Ovary (tissue), 9 donors: ENCODE measurements around the gene R3HDM1. TPM values are rescaled to one million over a fixed set of nuclear protein-coding genes. Genes with fewer than 3 reads are reported as not detected.

Source experiments
- DNase-seq, 5 donors: peaks; one replicate each; pipeline ENCODE4 v3.0.0-alpha.2; 2019 to 2020
- H3K27ac ChIP-seq, 2 donors: fragments of 200-600 bp; one replicate each; pipeline versions ENCODE4 v1.5.1 to v1.8.0; 2019 to 2022
- H3K27me3 ChIP-seq: fragments of 200-600 bp; one replicate; pipeline ENCODE4 v1.8.0; 2022
- H3K36me3 ChIP-seq: fragments of 200-600 bp; sonication (generic); one replicate; pipeline ENCODE4 v1.5.1; 2019
- H3K4me1 ChIP-seq: one replicate; pipeline ENCODE4 v1.8.1; 2013; ENCODE audit warnings: mild to moderate bottlenecking, moderate library complexity; ENCODE audit not compliant: insufficient read depth
- H3K4me3 ChIP-seq: fragments of 200-600 bp; sonication (generic); one replicate; pipeline ENCODE4 v1.5.1; 2017
- H3K9me3 ChIP-seq, 2 donors: fragments of 200-600 bp in 1 of 2; sonication (generic) in 1 of 2; one replicate each; pipeline versions ENCODE4 v1.5.1 to v1.8.1; 2013 to 2019; ENCODE audit warnings: mild to moderate bottlenecking in 1 of 2, moderate library complexity in 1 of 2
- CTCF ChIP-seq, 3 donors: fragments of 450-650 bp in 2 of 3; fragments of 200-600 bp in 1 of 3; IDR thresholded peaks; one replicate each; pipeline versions ENCODE4 v1.5.1 to v1.8.0; 2016 to 2022; ENCODE audit warnings: antibody characterized with exemption in 3 of 3, mild to moderate bottlenecking in 1 of 3
- EP300 ChIP-seq: sonication (generic); formaldehyde crosslinking; IDR thresholded peaks from one replicate; pipeline ENCODE4 v1.6.1; 2017; ENCODE audit warnings: antibody characterized with exemption
- POLR2A ChIP-seq: fragments of 450-650 bp; IDR thresholded peaks from one replicate; pipeline ENCODE4 v1.6.1; 2017; ENCODE audit warnings: antibody characterized with exemption, mild to moderate bottlenecking, moderate library complexity
- WGBS, 3 donors: extraction: QIAGEN DNeasy Blood & Tissue Kit in 1 of 3; methylation state at CpG; one replicate each; pipeline versions ENCODE4 v1.1.5 to v1.1.7; 2013 to 2017; 5-methylcytosine and 5-hydroxymethylcytosine counted together
- intact Hi-C, 4 donors: fragments of 100-400 bp; cut with DNase I; formaldehyde crosslinking; loops; one replicate each; pipeline versions ENCODE4 v1.11.0 to v1.15.1; 2022 to 2023
- polyA plus RNA-seq, 2 donors: library from polyadenylated mRNA; stranded (reverse); fragments of 200-250 nt in 1 of 2; fragments of 350-450 nt in 1 of 2; fragmentation: Illumina TruSeq in 1 of 2; extraction: RNeasy Lipid Tissue Mini Kit (QIAGEN cat#74804) in 1 of 2; gene quantifications; one replicate each; pipeline ENCODE4 v1.2.3, GENCODE V29; 2013 to 2014
- total RNA-seq, 7 donors: library from RNA; depleted of rRNA in 2 of 7; stranded (reverse); fragments of >200 nt in 2 of 7; fragmentation: NEBNext Ultra II Directional in 3 of 7; extraction: Animal tissue kit (Norgen Biotek cat#: 25700) in 3 of 7; gene quantifications; one replicate each; pipeline versions ENCODE4 v1.1.0 to v1.2.4, GENCODE V29; 2016 to 2023
- donor health status: DM: no; HTN: no; CAD: no; lungs with moderate emphysema.
- donor health status: DM: no; HTN: no; CAD: no.
- donor health status: Bipolar disorder and iron deficiency.
- donor health status: DM: yes; HTN: yes; CAD: no.
- donor health status: DM: no; HTN: no; CAD: no.
- donor health status: DM: yes; HTN: yes; CAD: no.

R3HDM1 gene
- total and polyA plus RNA-seq, 9 donors = 8.9 to 34.4 (median 19.0) TPM

GRCh38 chr2:135637456-135638087, 106.3 kb downstream of the R3HDM1 start:
- WGBS, 3 donors = 88 to 93% (median 90%) methylated on average over 4 of the region's 4 CpGs
- Histone ChIP-seq H3K9me3 (no peaks in the 10 kb centered on the region), H3K4me1 (no peaks in the 10 kb centered on the region), H3K36me3 (no peaks in the 10 kb centered on the region), H3K4me3 (no peak overlapping the region), H3K27me3 (no peaks in the 10 kb centered on the region), H3K27ac (no peak overlapping the region)
- intact Hi-C loops = no loop called here
- TF ChIP-seq CTCF (IDR thresholded peaks at IDR 0.05) (no peak), EP300 (no peak), POLR2A (no peak)
- no peak for DNase-seq

- Histone ChIP-seq H3K4me1 (no peaks in the 10 kb centered on the region), H3K9me3 (no peaks in the 10 kb centered on the region), H3K27me3 (no peaks in the 10 kb centered on the region), H3K27ac (no peak overlapping the region), H3K4me3 (no peak overlapping the region), H3K36me3 (no peaks in the 10 kb centered on the region)
- intact Hi-C loops = no loop called here
- WGBS, 3 donors = 67 to 72% (median 67%) methylated on average over 3 of the region's 3 CpGs
- DNase-seq = no peak
- TF ChIP-seq CTCF (IDR thresholded peaks at IDR 0.05) (no peak), EP300 (no peak), POLR2A (no peak)
Measured at GRCh38 chr2:135638825-135639224, 107.5 kb downstream of the R3HDM1 start.

GRCh38 chr2:135641156-135642068, 110.1 kb downstream of the R3HDM1 start:
- intact Hi-C loops = no loop called here
- no peak for TF ChIP-seq POLR2A
- no peak for TF ChIP-seq EP300
- TF ChIP-seq CTCF (IDR thresholded peaks at IDR 0.05) = no peak
- H3K4me3 ChIP-seq = no peak overlapping the region
- no peaks in the 10 kb centered on the region for H3K9me3 ChIP-seq
- no peaks in the 10 kb centered on the region for H3K4me1 ChIP-seq
- no peak for DNase-seq
- H3K27ac ChIP-seq = no peak overlapping the region
- no peaks in the 10 kb centered on the region for H3K36me3 ChIP-seq
- no peaks in the 10 kb centered on the region for H3K27me3 ChIP-seq
- WGBS, 3 donors = 91 to 93% (median 92%) methylated on average over 7 of the region's 7 CpGs

GRCh38 chr2:135647836-135648579, 116.7 kb downstream of the R3HDM1 start:
- Histone ChIP-seq H3K27ac (no peak overlapping the region), H3K4me3 (no peak overlapping the region), H3K4me1 (no peaks in the 10 kb centered on the region), H3K9me3 (no peaks in the 10 kb centered on the region), H3K27me3 (no peaks in the 10 kb centered on the region), H3K36me3 (no peaks in the 10 kb centered on the region)
- no peak for DNase-seq
- intact Hi-C loops = no loop called here
- WGBS, 3 donors = 54 to 70% (median 66%) methylated on average over 2 of the region's 2 CpGs
- no peak for TF ChIP-seq POLR2A
- TF ChIP-seq EP300 = no peak
- TF ChIP-seq CTCF (IDR thresholded peaks at IDR 0.05) = no peak
